Progenitor cell of endocrine pancreas (in vitro differentiated cells): ENCODE data around the gene FREM2. TPM values are rescaled to one million over a fixed set of nuclear protein-coding genes. Genes with fewer than 3 reads are reported as not detected.
A peak's percentile ranks its signal among the peaks of the same experiment; 100 is the strongest.

Source experiments
- DNase-seq: peaks from one replicate; pipeline ENCODE4 v3.0.0; 2021; ENCODE audit warnings: low spot score; ENCODE audit not compliant: unreplicated experiment
- H3K27ac Mint-ChIP-seq: 2 replicates; pipeline ENCODE4 v1.8.0; 2021; ENCODE audit warnings: mild to moderate bottlenecking, moderate library complexity, mixed read lengths
- H3K27me3 Mint-ChIP-seq: 2 replicates; pipeline ENCODE4 v1.8.0; 2021; ENCODE audit warnings: mixed read lengths
- H3K36me3 Mint-ChIP-seq: 2 replicates; pipeline ENCODE4 v1.8.0; 2022; ENCODE audit warnings: mixed read lengths; ENCODE audit not compliant: insufficient read depth
- H3K4me1 Mint-ChIP-seq: 2 replicates; pipeline ENCODE4 v1.8.0; 2021; ENCODE audit warnings: low read depth, mixed read lengths
- H3K4me3 Mint-ChIP-seq: 2 replicates; pipeline ENCODE4 v1.8.0; 2021; ENCODE audit warnings: low read depth, mild to moderate bottlenecking, moderate library complexity, mixed read lengths
- H3K9me3 Mint-ChIP-seq: 2 replicates; pipeline ENCODE4 v1.8.0; 2021; ENCODE audit warnings: low read depth, mixed read lengths
- total RNA-seq: library from RNA; stranded (reverse); gene quantifications from 2 replicates; pipeline ENCODE4 v1.2.1, GENCODE V29; 2021
- TF ChIP-seq, protein P1 (sequence below): fragments of 200-600 bp; sonication (generic); IDR thresholded peaks from one replicate; pipeline ENCODE4 v1.5.0; 2021; ENCODE audit warnings: antibody characterized with exemption, mild to moderate bottlenecking; ENCODE audit not compliant: unreplicated experiment

Gene FREM2
- total RNA-seq, 1 donor from 2014 or later, result 75.3 TPM

DNA sequence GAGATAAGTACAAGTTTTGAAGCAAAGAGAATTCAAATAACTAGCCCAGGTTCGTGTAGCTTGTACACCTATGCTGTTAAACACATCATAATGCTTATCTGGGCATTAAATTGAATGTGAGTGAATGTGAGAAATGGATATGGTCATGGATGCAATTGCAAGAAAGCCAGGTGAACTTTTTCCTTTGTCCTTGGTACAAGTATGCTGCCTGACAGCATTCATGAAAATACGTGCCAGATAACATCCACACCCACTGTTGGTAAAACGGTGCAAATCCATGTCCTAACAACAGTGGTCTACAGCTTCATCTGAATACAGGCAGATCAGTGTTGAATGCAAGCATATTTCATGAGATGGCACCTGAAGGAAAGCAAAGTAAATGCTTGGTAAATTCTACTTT lies 181.5 kb downstream of the FREM2 start:
- no peaks in the 10 kb centered on the region for H3K9me3 Mint-ChIP-seq
- H3K36me3 Mint-ChIP-seq, result peaks cover 21% of the 10 kb centered on the region
- TF ChIP-seq, protein P1, sequence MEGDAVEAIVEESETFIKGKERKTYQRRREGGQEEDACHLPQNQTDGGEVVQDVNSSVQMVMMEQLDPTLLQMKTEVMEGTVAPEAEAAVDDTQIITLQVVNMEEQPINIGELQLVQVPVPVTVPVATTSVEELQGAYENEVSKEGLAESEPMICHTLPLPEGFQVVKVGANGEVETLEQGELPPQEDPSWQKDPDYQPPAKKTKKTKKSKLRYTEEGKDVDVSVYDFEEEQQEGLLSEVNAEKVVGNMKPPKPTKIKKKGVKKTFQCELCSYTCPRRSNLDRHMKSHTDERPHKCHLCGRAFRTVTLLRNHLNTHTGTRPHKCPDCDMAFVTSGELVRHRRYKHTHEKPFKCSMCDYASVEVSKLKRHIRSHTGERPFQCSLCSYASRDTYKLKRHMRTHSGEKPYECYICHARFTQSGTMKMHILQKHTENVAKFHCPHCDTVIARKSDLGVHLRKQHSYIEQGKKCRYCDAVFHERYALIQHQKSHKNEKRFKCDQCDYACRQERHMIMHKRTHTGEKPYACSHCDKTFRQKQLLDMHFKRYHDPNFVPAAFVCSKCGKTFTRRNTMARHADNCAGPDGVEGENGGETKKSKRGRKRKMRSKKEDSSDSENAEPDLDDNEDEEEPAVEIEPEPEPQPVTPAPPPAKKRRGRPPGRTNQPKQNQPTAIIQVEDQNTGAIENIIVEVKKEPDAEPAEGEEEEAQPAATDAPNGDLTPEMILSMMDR, result no peak
- DNase-seq, result no peak
- peaks cover 53% of the 10 kb centered on the region for H3K4me1 Mint-ChIP-seq
- H3K4me3 Mint-ChIP-seq, result no peak overlapping the region
- peak overlapping the region; percentile 25 for H3K27ac Mint-ChIP-seq
- H3K27me3 Mint-ChIP-seq, result no peaks in the 10 kb centered on the region

- Mint-ChIP-seq H3K4me1 (peaks cover 56% of the 10 kb centered on the region), H3K4me3 (no peak overlapping the region), H3K27ac (peak overlapping the region; percentile 90), H3K9me3 (no peaks in the 10 kb centered on the region), H3K27me3 (no peaks in the 10 kb centered on the region), H3K36me3 (peaks cover 21% of the 10 kb centered on the region)
- TF ChIP-seq, protein P1, result no peak
- peak; percentile 12 for DNase-seq
Measured at GRCh38 chr13:38868870-38869269, 182.0 kb downstream of the FREM2 start.

- H3K27ac Mint-ChIP-seq, result no peak overlapping the region
- H3K27me3 Mint-ChIP-seq, result no peaks in the 10 kb centered on the region
- peaks cover 15% of the 10 kb centered on the region for H3K36me3 Mint-ChIP-seq
- no peaks in the 10 kb centered on the region for H3K9me3 Mint-ChIP-seq
- H3K4me1 Mint-ChIP-seq, result peaks cover 56% of the 10 kb centered on the region
- TF ChIP-seq, protein P1, result no peak
- H3K4me3 Mint-ChIP-seq, result no peak overlapping the region
- DNase-seq, result no peak
Measured at GRCh38 chr13:38871275-38871674, 184.4 kb downstream of the FREM2 start.

- no peaks in the 10 kb centered on the region for H3K27me3 Mint-ChIP-seq
- no peaks in the 10 kb centered on the region for H3K9me3 Mint-ChIP-seq
- peaks cover 18% of the 10 kb centered on the region for H3K36me3 Mint-ChIP-seq
- H3K27ac Mint-ChIP-seq, result no peak overlapping the region
- no peak overlapping the region for H3K4me3 Mint-ChIP-seq
- TF ChIP-seq, protein P1, result peak; percentile 83
- H3K4me1 Mint-ChIP-seq, result peaks cover 47% of the 10 kb centered on the region
- DNase-seq, result peak; percentile 37
Measured at GRCh38 chr13:38872693-38873092, 185.8 kb downstream of the FREM2 start.

DNA sequence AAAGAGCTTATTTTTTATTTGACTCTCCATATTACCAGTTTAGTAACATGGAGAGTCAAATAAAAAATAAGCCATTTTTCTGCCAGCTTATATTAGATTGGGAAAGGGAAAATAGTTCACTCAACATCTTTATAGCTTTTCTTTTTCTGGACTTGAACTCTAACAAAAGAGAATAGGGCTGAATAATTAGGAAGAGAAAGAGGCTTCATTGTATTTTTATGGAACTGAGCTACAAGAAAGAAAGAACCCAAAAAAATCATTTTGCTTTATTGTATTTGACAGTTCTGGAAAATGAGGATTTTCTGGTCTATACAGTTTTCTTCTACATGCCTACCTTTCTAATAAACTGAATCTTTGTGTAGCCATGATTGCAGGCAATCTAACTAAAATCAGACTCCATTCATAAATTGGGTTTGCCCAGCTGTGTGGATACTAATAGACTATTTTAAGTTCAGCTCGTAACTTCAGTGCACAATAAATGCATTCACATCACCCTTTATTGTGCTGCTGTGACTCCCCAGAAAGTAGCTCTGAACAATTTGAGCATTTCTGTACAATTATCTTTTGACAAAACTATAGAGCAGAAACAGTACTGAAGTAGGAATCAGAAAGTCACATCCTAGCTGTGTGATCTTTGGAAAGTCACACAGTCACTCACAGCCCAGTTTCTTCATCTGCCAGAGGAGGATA lies 188.5 kb downstream of the FREM2 start:
- no peak for DNase-seq
- Mint-ChIP-seq H3K27me3 (no peaks in the 10 kb centered on the region), H3K27ac (no peak overlapping the region), H3K9me3 (no peaks in the 10 kb centered on the region), H3K36me3 (peaks cover 31% of the 10 kb centered on the region), H3K4me3 (no peak overlapping the region), H3K4me1 (peaks cover 31% of the 10 kb centered on the region)
- TF ChIP-seq, protein P1, result no peak
